ENCODE data around the gene GPR17.
A peak's percentile ranks its signal among the peaks of the same experiment; 100 is the strongest.

GPR17 gene

GRCh38 chr2:127698553-127699355 lies 52.8 kb downstream of the GPR17 start:
- DNase-seq = no peak

- DNase-seq = no peak
Observed at GRCh38 chr2:127700527-127701192, 54.7 kb downstream of the GPR17 start.

DNA sequence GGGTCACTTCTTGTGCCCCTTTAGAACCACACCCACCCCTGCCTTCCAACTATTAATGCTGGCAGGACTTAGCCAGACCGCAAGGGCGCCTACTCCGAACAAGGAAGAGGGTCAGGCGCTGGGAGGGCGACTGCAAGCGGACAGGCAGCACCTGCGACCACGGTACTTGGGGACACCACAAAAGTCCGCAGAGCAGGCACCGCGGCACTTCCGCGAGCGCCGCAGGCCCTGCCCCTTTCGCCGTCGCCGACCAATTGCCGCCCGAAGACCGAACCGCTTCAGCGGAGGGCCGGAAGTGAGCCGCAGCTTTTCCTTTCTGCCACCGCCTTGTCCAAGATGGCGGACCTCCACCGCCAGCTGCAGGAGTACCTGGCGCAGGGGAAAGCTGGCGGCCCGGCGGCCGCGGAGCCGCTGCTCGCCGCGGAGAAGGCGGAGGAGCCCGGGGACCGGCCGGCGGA lies 55.3 kb downstream of the GPR17 start, which contains the start of gene SFT2D3:
TSS of gene SFT2D3 (plus strand) at position 305 of the 458 bp plus-strand sequence. CDS start at position 337, 32 bp downstream.
- peak; percentile 89 for DNase-seq

GRCh38 chr2:127701651-127702394 lies 55.9 kb downstream of the GPR17 start:
- DNase-seq = peak; percentile 42
